ENCODE results near the gene ITIH1. TPM values are rescaled to one million over a fixed set of nuclear protein-coding genes. Genes with fewer than 3 reads are reported as not detected.

The ITIH1 gene
- total and polyA plus RNA-seq, 7 donors = 0.85 TPM; not detected in 6

DNA sequence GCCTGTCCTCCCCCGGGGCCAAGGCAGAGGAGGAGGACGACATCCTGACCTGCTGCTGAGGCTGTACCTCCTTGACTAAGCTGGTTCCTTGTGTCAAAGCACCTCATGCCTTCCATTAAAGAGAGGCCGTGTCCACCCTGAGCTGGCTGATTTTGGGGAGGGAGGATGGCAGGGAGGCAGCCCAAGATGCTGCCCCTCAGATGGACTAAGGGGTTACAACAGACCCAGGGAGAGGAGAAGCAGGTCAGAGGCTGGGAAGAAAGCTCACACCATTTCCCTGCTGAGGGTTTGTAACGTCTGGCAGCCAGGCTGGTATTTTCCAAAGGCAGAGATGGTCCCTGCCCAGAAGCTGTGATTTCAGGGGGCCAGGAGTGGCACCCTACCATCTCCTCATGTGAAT, 14.5 kb downstream of the ITIH1 start:
- 83 to 86% methylated on average over 4 of the region's 4 CpGs for WGBS, 2 donors
- intact Hi-C loops (cut with DNase I) = no loop called here
- Histone ChIP-seq H3K4me1 (no peaks in the 10 kb centered on the region), H3K4me3 (no peak overlapping the region), H3K27ac (no peak overlapping the region), H3K27me3 (no peaks in the 10 kb centered on the region), H3K9me3 (no peaks in the 10 kb centered on the region), H3K36me3 (no peaks in the 10 kb centered on the region)
- TF ChIP-seq POLR2A (IDR thresholded peaks at IDR 0.05) (no peak), POLR2AphosphoS5 (IDR thresholded peaks at IDR 0.05) (no peak), EP300 (IDR thresholded peaks at IDR 0.05) (no peak)
- TF ChIP-seq, protein P1, sequence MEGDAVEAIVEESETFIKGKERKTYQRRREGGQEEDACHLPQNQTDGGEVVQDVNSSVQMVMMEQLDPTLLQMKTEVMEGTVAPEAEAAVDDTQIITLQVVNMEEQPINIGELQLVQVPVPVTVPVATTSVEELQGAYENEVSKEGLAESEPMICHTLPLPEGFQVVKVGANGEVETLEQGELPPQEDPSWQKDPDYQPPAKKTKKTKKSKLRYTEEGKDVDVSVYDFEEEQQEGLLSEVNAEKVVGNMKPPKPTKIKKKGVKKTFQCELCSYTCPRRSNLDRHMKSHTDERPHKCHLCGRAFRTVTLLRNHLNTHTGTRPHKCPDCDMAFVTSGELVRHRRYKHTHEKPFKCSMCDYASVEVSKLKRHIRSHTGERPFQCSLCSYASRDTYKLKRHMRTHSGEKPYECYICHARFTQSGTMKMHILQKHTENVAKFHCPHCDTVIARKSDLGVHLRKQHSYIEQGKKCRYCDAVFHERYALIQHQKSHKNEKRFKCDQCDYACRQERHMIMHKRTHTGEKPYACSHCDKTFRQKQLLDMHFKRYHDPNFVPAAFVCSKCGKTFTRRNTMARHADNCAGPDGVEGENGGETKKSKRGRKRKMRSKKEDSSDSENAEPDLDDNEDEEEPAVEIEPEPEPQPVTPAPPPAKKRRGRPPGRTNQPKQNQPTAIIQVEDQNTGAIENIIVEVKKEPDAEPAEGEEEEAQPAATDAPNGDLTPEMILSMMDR (IDR thresholded peaks at IDR 0.05) = no peak
- no peak for DNase-seq

DNA sequence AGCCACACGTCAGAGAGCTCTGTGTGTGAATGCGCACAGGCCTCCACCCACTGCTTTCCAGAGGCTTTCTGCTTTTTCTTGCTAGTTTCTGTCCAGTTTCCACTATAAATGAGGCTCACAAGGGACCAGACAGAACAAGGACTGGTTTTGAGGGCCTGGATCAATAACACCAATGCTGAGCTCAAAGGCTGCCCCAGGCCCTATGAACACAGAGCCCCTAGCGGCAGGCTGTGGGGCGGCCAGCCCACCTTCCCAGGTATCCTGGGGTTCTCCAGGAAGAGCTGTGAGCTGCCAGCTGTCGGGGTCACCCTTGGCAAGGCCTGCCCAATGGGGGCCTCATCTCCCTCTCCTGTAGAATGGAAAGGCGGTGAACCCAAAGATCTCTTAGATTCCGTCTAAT, 15.0 kb downstream of the ITIH1 start:
- Histone ChIP-seq H3K4me3 (no peak overlapping the region), H3K36me3 (no peaks in the 10 kb centered on the region), H3K9me3 (no peaks in the 10 kb centered on the region), H3K27ac (no peak overlapping the region), H3K4me1 (no peaks in the 10 kb centered on the region), H3K27me3 (no peaks in the 10 kb centered on the region)
- intact Hi-C loops (cut with DNase I) = no loop called here
- DNase-seq = no peak
- TF ChIP-seq POLR2AphosphoS5 (IDR thresholded peaks at IDR 0.05) = no peak
- TF ChIP-seq EP300 (IDR thresholded peaks at IDR 0.05) = no peak
- TF ChIP-seq, protein P1 (IDR thresholded peaks at IDR 0.05) = no peak
- TF ChIP-seq POLR2A (IDR thresholded peaks at IDR 0.05) = no peak
- 87 to 92% methylated on average over 7 of the region's 7 CpGs for WGBS, 2 donors

DNA sequence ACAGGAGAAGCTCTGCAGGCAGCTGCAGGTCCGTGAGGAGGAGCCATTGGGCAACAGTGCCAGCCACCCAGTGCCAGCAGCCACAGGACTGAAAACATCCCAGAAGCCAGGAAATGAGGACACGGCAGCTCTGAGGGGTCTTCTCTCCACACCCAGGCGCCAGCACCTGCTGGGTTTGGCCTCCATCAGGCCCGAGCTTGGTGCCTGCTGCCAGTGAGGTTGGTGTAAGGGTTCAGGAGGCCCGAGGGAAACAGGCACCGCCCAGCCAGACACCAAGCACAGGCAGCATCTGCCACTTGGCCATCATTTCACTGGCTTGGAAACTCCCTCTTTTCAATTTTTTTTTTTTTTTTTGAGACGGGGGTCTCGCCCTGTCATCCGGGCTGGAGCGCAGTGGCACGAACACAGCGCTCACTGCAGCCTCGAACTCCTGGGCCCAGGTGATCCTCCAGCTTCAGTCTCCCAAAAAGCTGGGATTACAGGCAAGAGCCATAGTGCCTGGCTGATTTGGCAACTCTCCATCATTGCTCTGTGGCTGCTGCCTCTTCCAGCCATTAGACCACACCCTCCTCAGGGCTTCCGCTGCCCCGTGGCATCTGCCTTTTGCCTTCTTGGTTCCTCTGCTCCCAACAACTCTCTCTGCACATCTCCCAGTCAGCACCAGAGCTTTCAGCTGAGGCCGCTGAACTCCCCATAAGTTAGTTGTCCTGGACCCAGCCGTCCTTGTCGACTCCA, 15.7 kb downstream of the ITIH1 start:
- Histone ChIP-seq H3K36me3 (no peaks in the 10 kb centered on the region), H3K4me1 (no peaks in the 10 kb centered on the region), H3K4me3 (no peak overlapping the region), H3K27ac (no peak overlapping the region), H3K27me3 (no peaks in the 10 kb centered on the region), H3K9me3 (no peaks in the 10 kb centered on the region)
- WGBS, 2 donors = 71 to 83% methylated on average over 18 of the region's 18 CpGs
- intact Hi-C loops (cut with DNase I) = no loop called here
- TF ChIP-seq, protein P1 (IDR thresholded peaks at IDR 0.05) = no peak
- TF ChIP-seq POLR2A (IDR thresholded peaks at IDR 0.05) (no peak), EP300 (IDR thresholded peaks at IDR 0.05) (no peak), POLR2AphosphoS5 (IDR thresholded peaks at IDR 0.05) (no peak)
- no peak for DNase-seq

DNA sequence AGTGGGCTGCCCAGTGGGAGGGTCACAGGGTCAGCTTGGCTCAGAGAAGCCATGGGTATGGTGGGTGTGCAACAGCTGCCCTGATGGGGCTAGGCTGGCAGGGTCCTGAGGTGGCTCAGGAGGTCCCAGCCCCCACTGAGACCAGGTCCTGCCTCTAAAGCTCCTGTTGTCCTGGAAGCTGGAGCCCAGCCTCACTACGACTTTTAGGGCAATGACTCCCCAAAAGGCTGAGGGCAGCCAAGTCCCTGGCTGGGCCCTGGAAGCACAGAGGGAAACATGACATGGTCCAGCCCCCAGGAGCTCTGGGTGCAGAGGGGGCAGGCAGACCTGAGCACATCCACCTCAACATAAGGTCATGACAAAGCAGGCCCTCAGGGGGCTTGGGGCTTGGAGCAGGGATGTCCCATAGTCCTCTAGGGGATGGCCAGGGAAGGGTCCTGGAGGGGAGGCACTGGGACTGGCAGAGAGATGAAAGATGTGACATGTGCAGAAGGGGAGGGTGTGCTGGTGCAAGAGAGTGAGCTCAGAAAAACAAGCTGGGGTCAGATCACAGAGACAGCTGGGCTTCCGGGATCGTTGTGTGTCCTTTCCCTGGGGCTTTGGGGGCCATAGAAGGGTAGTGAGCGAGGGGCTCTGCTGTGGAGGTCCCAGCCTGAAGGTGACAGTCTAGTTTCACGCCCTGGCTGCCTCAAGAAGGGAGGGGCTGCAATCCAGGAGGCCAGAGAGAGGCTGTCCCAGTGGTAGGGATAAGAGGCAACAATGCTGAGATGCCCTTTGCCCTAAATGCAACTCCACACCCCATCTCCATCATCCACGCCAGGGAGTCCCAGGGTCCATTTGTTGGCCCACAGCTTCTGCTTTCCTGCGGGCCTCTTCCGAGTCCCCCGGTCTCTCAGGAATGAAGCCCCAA, 16.6 kb downstream of the ITIH1 start:
- TF ChIP-seq POLR2AphosphoS5 (IDR thresholded peaks at IDR 0.05) = no peak
- TF ChIP-seq, protein P1 (IDR thresholded peaks at IDR 0.05) = no peak
- no peak for TF ChIP-seq POLR2A (IDR thresholded peaks at IDR 0.05)
- TF ChIP-seq EP300 (IDR thresholded peaks at IDR 0.05) = no peak
- H3K27me3 ChIP-seq = no peaks in the 10 kb centered on the region
- no peaks in the 10 kb centered on the region for H3K9me3 ChIP-seq
- no peaks in the 10 kb centered on the region for H3K36me3 ChIP-seq
- intact Hi-C loops (cut with DNase I) = no loop called here
- no peak overlapping the region for H3K27ac ChIP-seq
- no peak overlapping the region for H3K4me3 ChIP-seq
- no peak for DNase-seq
- WGBS, 2 donors = 74 to 79% methylated on average over 9 of the region's 9 CpGs
- H3K4me1 ChIP-seq = no peaks in the 10 kb centered on the region

Measured in sigmoid colon (tissue), 7 donors.